GM12892 (cell line): ENCODE data around the gene ZCCHC14.

Source experiments
- POLR2A ChIP-seq: IDR thresholded peaks from 2 replicates; pipeline ENCODE4 v1.6.1; 2011; ENCODE audit warnings: low read depth, low read length, control low read depth
- POLR2AphosphoS5 ChIP-seq: IDR thresholded peaks from 2 replicates; pipeline ENCODE4 v1.6.1; 2011; ENCODE audit warnings: low read depth, low read length, control low read depth

DNA sequence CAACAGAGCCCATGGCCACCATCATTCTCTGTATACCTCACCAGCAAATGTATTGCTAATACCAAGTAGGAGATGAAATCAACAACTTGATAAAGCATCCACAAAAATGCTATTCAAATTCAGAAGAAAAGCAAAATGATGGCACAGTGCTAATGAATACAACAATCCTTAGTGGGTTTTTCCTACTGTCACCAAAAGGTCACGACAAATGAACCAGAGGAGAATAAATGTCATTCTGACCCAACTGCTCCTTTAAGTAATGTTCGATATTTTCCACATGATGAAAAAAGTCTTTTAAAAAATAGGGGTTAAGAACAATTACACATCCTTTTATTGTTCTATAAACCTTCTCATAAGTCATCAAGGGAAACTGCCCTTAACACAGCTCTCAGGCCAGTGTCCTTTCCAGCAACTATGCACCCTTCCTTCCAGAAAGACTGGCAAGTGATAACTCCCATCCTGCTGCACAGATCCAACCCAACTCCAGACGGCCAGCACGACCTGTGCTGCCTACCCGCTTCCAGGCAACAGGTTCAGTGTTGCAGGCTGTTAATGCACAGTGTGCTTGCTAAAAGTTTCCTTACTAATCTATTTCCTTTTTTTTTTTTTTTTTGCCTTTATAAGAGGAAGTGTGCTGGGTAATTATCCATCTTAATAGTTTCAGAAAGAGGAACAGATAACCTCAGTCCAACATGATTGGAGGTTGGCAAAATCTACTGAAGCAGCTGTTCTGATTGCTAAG, 124.6 kb downstream of the ZCCHC14 start:
- TF ChIP-seq POLR2A, result no peak
- TF ChIP-seq POLR2AphosphoS5, result no peak
